ENCODE measurements around the gene CPTP.

CPTP gene

GRCh38 chr1:1291548-1292441, 32.8 kb upstream of the CPTP start:
- DNase-seq (ENCODE audit: low read depth in 2 of 3, low spot score in 1 of 3), result peak in 1 of 3 donors; percentile 40

DNA sequence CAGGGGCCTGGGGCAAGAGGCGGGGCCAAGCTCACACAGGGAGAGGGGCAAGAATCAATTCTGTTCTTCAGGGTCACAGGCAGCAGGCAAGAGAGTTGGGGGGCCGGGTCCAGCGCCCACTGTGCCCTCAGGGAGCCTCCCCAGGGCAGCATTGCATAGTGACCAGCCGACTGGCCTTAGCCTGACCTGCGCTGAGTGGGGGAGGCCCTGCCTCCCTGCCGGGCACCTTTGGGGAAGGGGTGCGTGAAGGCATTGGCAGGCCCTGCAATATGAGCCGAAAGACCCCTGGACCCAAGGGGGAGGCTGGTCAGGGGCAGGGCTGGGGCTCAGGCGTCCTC, 32.2 kb upstream of the CPTP start:
- no peak for DNase-seq (ENCODE audit: low read depth in 2 of 3, low spot score in 1 of 3)

- no peak for DNase-seq (ENCODE audit: low read depth in 2 of 3, low spot score in 1 of 3)
These were observed 31.8 kb upstream of the CPTP start for GRCh38 chr1:1292851-1293250.

DNA sequence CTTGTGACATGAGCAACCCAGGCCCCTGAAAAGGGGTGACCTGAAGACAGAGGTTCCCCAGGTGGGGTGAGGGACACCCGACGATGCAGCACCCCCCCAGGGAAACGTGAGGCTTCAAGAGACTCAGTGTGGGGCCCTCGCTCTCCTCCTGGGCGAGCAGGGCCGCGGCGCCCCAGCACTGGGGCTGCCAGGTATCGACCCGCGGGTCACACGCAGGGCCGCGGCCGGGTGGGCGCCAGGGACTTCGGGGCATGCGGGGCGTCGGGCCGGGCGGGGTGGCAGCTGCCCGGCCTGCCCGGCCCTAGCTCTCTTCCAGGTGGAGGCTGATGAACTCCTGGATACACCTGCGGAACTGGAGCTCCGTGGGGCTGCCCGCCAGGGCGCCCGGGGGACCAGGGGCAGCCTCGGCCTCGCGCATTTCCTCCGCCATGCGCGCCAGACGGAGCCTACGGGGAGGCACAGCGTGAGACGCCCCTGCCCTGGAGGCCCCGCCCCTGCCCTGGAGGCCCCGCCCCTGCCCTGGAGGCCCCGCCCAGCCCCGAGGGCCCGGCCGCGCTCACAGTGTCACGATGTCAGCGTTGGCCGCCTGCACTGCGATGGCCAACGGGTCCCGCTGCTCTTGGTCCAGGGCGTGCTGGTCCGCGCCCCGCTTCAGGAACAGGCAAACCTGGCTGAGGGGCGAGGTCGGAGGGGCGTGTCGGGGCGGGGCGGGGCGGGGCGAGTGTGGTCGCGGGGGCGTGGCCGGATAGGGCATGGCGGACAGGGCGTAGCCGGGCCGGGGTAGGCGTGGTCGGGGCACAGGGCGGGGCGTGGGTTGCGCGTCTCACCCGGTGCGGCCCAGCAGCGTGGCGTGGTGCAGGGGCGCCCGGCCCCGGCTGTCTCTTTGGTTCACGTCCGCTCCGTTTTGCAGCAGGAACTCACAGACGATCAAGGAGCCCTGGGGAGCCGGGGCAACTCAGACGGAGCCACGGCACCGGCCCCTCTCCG, 31.0 kb upstream of the CPTP start:
- DNase-seq (ENCODE audit: low read depth in 2 of 3, low spot score in 1 of 3), result no peak

- no peak for DNase-seq (ENCODE audit: low read depth in 2 of 3, low spot score in 1 of 3)
These were observed 30.2 kb upstream of the CPTP start for GRCh38 chr1:1294250-1294890.

GRCh38 chr1:1295154-1295923, 29.3 kb upstream of the CPTP start:
- DNase-seq (ENCODE audit: low read depth in 2 of 3, low spot score in 1 of 3), result no peak

- no peak for DNase-seq (ENCODE audit: low read depth in 2 of 3, low spot score in 1 of 3)
These were observed 28.2 kb upstream of the CPTP start for GRCh38 chr1:1296070-1297061.

DNA sequence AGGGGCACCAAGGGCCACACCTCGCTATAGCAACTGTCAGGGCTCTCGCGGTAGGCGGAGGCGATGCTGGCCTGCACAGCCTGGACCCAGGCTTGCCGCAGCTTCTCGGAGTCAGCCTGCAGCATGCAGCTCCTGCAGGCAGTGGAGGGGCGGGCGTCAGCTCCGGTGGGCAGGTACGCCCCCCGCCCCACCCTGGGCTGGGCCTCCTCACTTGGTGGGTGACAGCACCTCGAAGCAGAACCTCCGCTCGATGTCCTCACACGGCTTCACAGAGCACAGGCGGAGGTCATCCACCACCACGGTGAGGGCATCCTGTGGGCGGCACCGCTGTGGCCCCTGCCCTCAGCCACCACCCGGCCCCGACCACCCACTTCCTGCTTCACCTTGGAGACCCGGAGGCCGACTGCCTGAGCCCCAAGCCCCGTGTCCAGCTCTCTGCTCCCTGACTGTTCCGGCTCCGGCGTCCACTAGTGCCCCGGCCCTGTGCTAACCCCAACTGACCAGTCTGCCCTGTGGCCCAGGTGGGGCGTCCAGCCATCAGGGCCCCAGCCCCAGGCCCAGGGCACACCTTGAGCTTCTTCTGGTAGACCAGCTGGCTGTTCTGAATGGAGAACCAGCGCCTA, 26.7 kb upstream of the CPTP start:
- DNase-seq (ENCODE audit: low read depth in 2 of 3, low spot score in 1 of 3), result no peak

GRCh38 chr1:1298861-1299685, 25.5 kb upstream of the CPTP start:
- DNase-seq (ENCODE audit: low read depth in 2 of 3, low spot score in 1 of 3), result no peak

GRCh38 chr1:1299686-1300351, 24.8 kb upstream of the CPTP start:
- DNase-seq (ENCODE audit: low read depth in 2 of 3, low spot score in 1 of 3), result no peak

- DNase-seq (ENCODE audit: low read depth in 2 of 3, low spot score in 1 of 3), result no peak
These were observed 24.3 kb upstream of the CPTP start for GRCh38 chr1:1300352-1300739.

- no peak for DNase-seq (ENCODE audit: low read depth in 2 of 3, low spot score in 1 of 3)
These were observed 22.6 kb upstream of the CPTP start for GRCh38 chr1:1302006-1302430.

DNA sequence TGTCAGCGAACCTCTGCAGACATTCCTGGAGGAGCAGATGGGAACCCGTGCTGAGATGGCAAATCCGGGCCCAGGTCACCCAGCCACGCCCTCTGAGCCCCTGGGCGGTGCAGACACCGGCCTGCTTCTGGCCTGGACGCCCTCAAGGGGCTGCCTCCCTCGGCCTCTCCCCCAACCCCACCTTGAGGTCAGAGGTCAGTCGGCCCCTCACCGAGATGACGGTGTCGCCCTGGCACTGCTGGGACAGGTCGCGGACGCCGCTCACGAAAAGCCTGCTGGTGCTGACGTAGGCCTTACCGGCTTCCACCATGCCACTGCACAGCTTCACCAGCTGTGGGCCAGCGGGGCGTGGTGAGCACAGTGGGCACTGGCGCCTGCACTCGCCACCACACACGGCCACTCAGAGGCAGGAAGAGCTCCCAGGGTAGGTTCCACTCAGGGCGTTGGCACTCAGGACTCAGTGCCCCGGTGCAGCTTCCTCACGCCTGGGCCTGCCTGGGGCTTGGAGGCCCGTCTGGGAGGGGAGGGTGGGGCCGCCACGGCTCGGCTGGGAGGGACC, 21.6 kb upstream of the CPTP start:
- DNase-seq (ENCODE audit: low read depth in 2 of 3, low spot score in 1 of 3), result no peak

DNA sequence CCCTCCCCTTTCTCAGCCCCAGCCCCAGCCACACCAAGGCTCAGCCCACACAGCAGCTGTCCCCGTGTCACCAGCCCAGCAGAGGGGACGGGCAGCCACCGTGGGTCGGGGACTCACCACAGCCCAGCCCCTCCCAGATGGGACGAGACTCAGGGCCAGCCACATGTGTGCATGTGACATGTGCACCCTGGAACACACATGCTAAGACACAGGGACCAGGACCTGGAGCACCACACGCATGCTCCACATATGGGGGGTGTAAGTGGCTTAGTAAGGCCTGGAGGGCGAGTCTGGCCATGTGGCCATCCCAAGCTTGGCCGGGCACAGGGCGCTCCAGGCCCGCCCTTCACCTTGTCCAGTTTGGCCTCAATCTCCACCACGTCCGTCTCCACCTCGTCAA, 20.9 kb upstream of the CPTP start:
- DNase-seq (ENCODE audit: low read depth in 2 of 3, low spot score in 1 of 3), result no peak

GRCh38 chr1:1304331-1305299, 20.0 kb upstream of the CPTP start:
- DNase-seq (ENCODE audit: low read depth in 2 of 3, low spot score in 1 of 3), result no peak

Data from stimulated activated CD4-positive, alpha-beta T cell treated with anti-CD3 and anti-CD28 coated beads, Interleukin-12 subunit alpha, Interleukin-12 subunit beta, amount 100 ng/mL, for 48 hours (primary cell).